IMR-90 (cell line): ENCODE measurements around the gene NUP93. TPM values are rescaled to one million over a fixed set of nuclear protein-coding genes. Genes with fewer than 3 reads are reported as not detected.

Experiments
- ATAC-seq: fragments of 200-7000 bp; cut with Tn5 transposase; 2 replicates; pipeline ENCODE4 v1.9.1; 2020; ENCODE audit warnings: low read depth, mild to moderate bottlenecking, moderate library complexity
- BruUV-seq: library from RNA; stranded (reverse); fragments of 400-500 nt; replicated peaks from 2 replicates; lab custom pipeline; 2021; lab: Mats Ljungman, UMichigan
- CTCF ChIA-PET: fragments of 300-600 bp; formaldehyde crosslinking; extraction: SDS; loops from one replicate; lab custom pipeline; 2021; ENCODE audit warnings: antibody characterized with exemption; lab: Yijun Ruan, JAX
- POLR2A ChIA-PET: fragments of 300-600 bp; sonication (Branson Sonifier 250); formaldehyde crosslinking; loops from one replicate; lab custom pipeline; 2022; ENCODE audit warnings: antibody characterized with exemption; ENCODE audit not compliant: unreplicated experiment; lab: Charles Lee
- DNase-seq: peaks from one replicate; pipeline ENCODE4 v3.0.0; 2013
- H2AFZ ChIP-seq: replicated peaks from 2 replicates; pipeline ENCODE3; 2013; ENCODE audit warnings: low read length, mild to moderate bottlenecking; ENCODE audit not compliant: poor library complexity
- H2AK5ac ChIP-seq: 2 replicates; pipeline ENCODE4 v1.6.1; 2013; ENCODE audit warnings: low read depth, low read length, inconsistent platforms
- H2AK9ac ChIP-seq: replicated peaks from 2 replicates; pipeline ENCODE3; 2013; ENCODE audit warnings: mild to moderate bottlenecking, low read depth, low read length, moderate library complexity; ENCODE audit not compliant: poor library complexity
- H2BK120ac ChIP-seq: 2 replicates; pipeline ENCODE4 v1.6.1; 2013; ENCODE audit warnings: low read depth, low read length, inconsistent platforms
- H2BK15ac ChIP-seq: 3 replicates; pipeline ENCODE4 v1.6.1; 2013; ENCODE audit warnings: low read depth, low read length, inconsistent platforms
- H2BK20ac ChIP-seq: 2 replicates; pipeline ENCODE4 v1.6.1; 2013; ENCODE audit warnings: low read depth, mild to moderate bottlenecking, inconsistent platforms, low read length, moderate library complexity
- H2BK5ac ChIP-seq: 2 replicates; pipeline ENCODE4 v1.6.1; 2013; ENCODE audit warnings: mild to moderate bottlenecking, low read depth, low read length, inconsistent platforms; ENCODE audit not compliant: poor library complexity, severe bottlenecking
- H3K14ac ChIP-seq: replicated peaks from 2 replicates; pipeline ENCODE4 v1.6.1; 2013; ENCODE audit warnings: low read depth, low read length, inconsistent platforms
- H3K18ac ChIP-seq: 2 replicates; pipeline ENCODE4 v1.6.1; 2013; ENCODE audit warnings: low read depth, low read length, control low read depth
- H3K23ac ChIP-seq: 2 replicates; pipeline ENCODE4 v1.6.1; 2013; ENCODE audit warnings: low read depth, low read length, inconsistent platforms
- H3K27ac ChIP-seq: 2 replicates; pipeline ENCODE4 v1.5.1; 2013; ENCODE audit warnings: mild to moderate bottlenecking, control low read depth, low read length; ENCODE audit not compliant: insufficient read depth
- H3K27me3 ChIP-seq: 2 replicates; pipeline ENCODE4 v1.6.1; 2013; ENCODE audit warnings: low read length; ENCODE audit not compliant: control insufficient read depth, insufficient read depth
- H3K36me3 ChIP-seq: 2 replicates; pipeline ENCODE4 v1.6.1; 2013; ENCODE audit warnings: low read length, mixed read lengths; ENCODE audit not compliant: control insufficient read depth, insufficient read depth
- H3K4ac ChIP-seq: 2 replicates; pipeline ENCODE4 v1.6.1; 2013; ENCODE audit warnings: low read depth, low read length, inconsistent platforms
- H3K4me1 ChIP-seq: 2 replicates; pipeline ENCODE4 v1.6.1; 2013; ENCODE audit warnings: low read length, mixed read lengths; ENCODE audit not compliant: control insufficient read depth, insufficient read depth
- H3K4me2 ChIP-seq: 2 replicates; pipeline ENCODE4 v1.6.1; 2013; ENCODE audit warnings: low read depth, mild to moderate bottlenecking, control low read depth, low read length, moderate library complexity
- H3K4me3 ChIP-seq: 2 replicates; pipeline ENCODE4 v1.5.1; 2013; ENCODE audit warnings: low read depth, mild to moderate bottlenecking, control low read depth, low read length, moderate library complexity; ENCODE audit not compliant: insufficient read depth
- H3K56ac ChIP-seq: 2 replicates; pipeline ENCODE4 v1.6.1; 2013; ENCODE audit warnings: low read length, inconsistent platforms; ENCODE audit not compliant: insufficient read depth; ENCODE audit errors: extremely low read depth
- H3K79me1 ChIP-seq, 2 experiments: 2 replicates each; pipeline ENCODE4 v1.6.1; 2013; ENCODE audit warnings: low read length in 2 of 2, inconsistent platforms in 1 of 2, low read depth in 1 of 2
- H3K9ac ChIP-seq: 2 replicates; pipeline ENCODE4 v1.6.1; 2013; ENCODE audit warnings: low read depth, low read length, control low read depth
- H3K9me1 ChIP-seq: 2 replicates; pipeline ENCODE4 v1.6.1; 2013; ENCODE audit warnings: low read length, inconsistent platforms; ENCODE audit not compliant: insufficient read depth
- H3K9me3 ChIP-seq: 2 replicates; pipeline ENCODE4 v1.6.1; 2013; ENCODE audit warnings: low read length; ENCODE audit not compliant: control insufficient read depth, insufficient read depth
- H4K20me1 ChIP-seq: 2 replicates; pipeline ENCODE4 v1.6.1; 2013; ENCODE audit warnings: low read length, inconsistent platforms; ENCODE audit not compliant: insufficient read depth
- H4K5ac ChIP-seq: 2 replicates; pipeline ENCODE4 v1.6.1; 2013; ENCODE audit warnings: mild to moderate bottlenecking, low read depth, low read length, control low read depth
- H4K8ac ChIP-seq, 2 experiments: 2 replicates each; pipeline ENCODE4 v1.6.1; 2013; ENCODE audit warnings: low read depth in 2 of 2, low read length in 2 of 2, control low read depth in 1 of 2, inconsistent platforms in 1 of 2
- H4K91ac ChIP-seq: 2 replicates; pipeline ENCODE4 v1.6.1; 2013; ENCODE audit warnings: low read depth, low read length, inconsistent platforms; ENCODE audit not compliant: insufficient read depth
- CEBPB ChIP-seq: IDR thresholded peaks from 2 replicates; pipeline ENCODE4 v1.6.1; 2012; ENCODE audit warnings: low read depth, low read length, improper control_type of control experiment
- CHD1 ChIP-seq: IDR thresholded peaks from 2 replicates; pipeline ENCODE4 v1.6.1; 2012; ENCODE audit warnings: low read depth, low read length, improper control_type of control experiment
- FOS ChIP-seq: fragments of 150-350 bp; IDR thresholded peaks from 2 replicates; pipeline ENCODE4 v1.6.1; 2016; ENCODE audit warnings: low read depth, low read length
- MAFK ChIP-seq: IDR thresholded peaks from 2 replicates; pipeline ENCODE4 v1.6.1; 2012; ENCODE audit warnings: low read depth, low read length, improper control_type of control experiment
- MAZ ChIP-seq: IDR thresholded peaks from 2 replicates; pipeline ENCODE4 v1.6.1; 2012; ENCODE audit warnings: low read depth, mild to moderate bottlenecking, low read length, improper control_type of control experiment, moderate library complexity, borderline replicate concordance
- MXI1 ChIP-seq: IDR thresholded peaks from 2 replicates; pipeline ENCODE4 v1.6.1; 2012; ENCODE audit warnings: low read depth, mild to moderate bottlenecking, low read length, moderate library complexity, borderline replicate concordance
- NFE2L2 ChIP-seq: fragments of 150-350 bp; IDR thresholded peaks from 2 replicates; pipeline ENCODE4 v1.6.1; 2016; ENCODE audit warnings: low read depth, mild to moderate bottlenecking, low read length
- POLR2A ChIP-seq: IDR thresholded peaks from 2 replicates; pipeline ENCODE4 v1.6.1; 2012; ENCODE audit warnings: mild to moderate bottlenecking, low read depth, low read length
- RAD21 ChIP-seq: IDR thresholded peaks from 2 replicates; pipeline ENCODE4 v1.6.1; 2012; ENCODE audit warnings: low read length, improper control_type of control experiment
- SMC3 ChIP-seq: fragments of 150-350 bp; IDR thresholded peaks from 2 replicates; pipeline ENCODE4 v1.6.1; 2016; ENCODE audit warnings: low read depth, mild to moderate bottlenecking, antibody characterized with exemption, low read length, moderate library complexity
- WGBS, 2 experiments: methylation state at CpG; one replicate each; pipeline versions ENCODE4 v1.1.5 to v1.1.7; 2013; ENCODE audit warnings: missing lambda C conversion rate in 2 of 2; ENCODE audit not compliant: insufficient read length in 1 of 2; ENCODE audit errors: extremely low coverage in 2 of 2; 5-methylcytosine and 5-hydroxymethylcytosine counted together
- dilution Hi-C: fragments of 300-500 bp; cut with HindIII; formaldehyde crosslinking; loops from one replicate; pipeline ENCODE4 v1.14.3; 2018; ENCODE audit warnings: low sequenced_read_pairs; ENCODE audit not compliant: unreplicated experiment
- in situ Hi-C: fragments of 300-500 bp; cut with MboI; formaldehyde crosslinking; loops from 3 replicates; pipeline ENCODE4 v1.14.3; 2019; ENCODE audit warnings: low sequenced_read_pairs, inconsistent platforms, mixed read lengths
- intact Hi-C: fragments of 100-400 bp; cut with micrococcal nuclease; formaldehyde crosslinking; loops from 2 replicates; pipeline ENCODE4 v1.10.0; 2022
- polyA plus RNA-seq, 3 experiments: library from polyadenylated mRNA; depleted of rRNA; stranded (reverse); fragments of >200 nt; gene quantifications; 2 replicates each; pipeline ENCODE4 v1.2.3, GENCODE V29; 2012; ENCODE audit warnings: low replicate concordance in 1 of 3
- total RNA-seq: library from RNA; depleted of rRNA; stranded (reverse); fragments of >200 nt; gene quantifications from 2 replicates; pipeline ENCODE4 v1.2.3, GENCODE V29; 2012
- TF ChIP-seq, protein P1 (sequence below): conservative IDR thresholded peaks from 2 replicates; pipeline ENCODE4 v1.5.1; 2012; ENCODE audit warnings: mild to moderate bottlenecking, low read depth, low read length, improper control_type of control experiment
- TF ChIP-seq, protein P2 (sequence below): fragments of 150-350 bp; IDR thresholded peaks from 2 replicates; pipeline ENCODE4 v1.6.1; 2017; ENCODE audit warnings: mild to moderate bottlenecking, antibody characterized with exemption, low read length, low read depth
- TF ChIP-seq, protein P3 (sequence below): fragments of 150-350 bp; IDR thresholded peaks from 2 replicates; pipeline ENCODE4 v1.6.1; 2016; ENCODE audit warnings: low read depth, mild to moderate bottlenecking, low read length, moderate library complexity, borderline replicate concordance

Gene NUP93
- total and polyA plus RNA-seq, 2 of the 4 experiments (the other 2 are of a cell fraction): 54.6 to 72.6 TPM

GRCh38 chr16:56859636-56860035 is 129.7 kb downstream of the NUP93 start:
- Histone ChIP-seq H3K23ac (no peak overlapping the region), H2BK5ac (no peak overlapping the region), H2BK15ac (no peak overlapping the region), H3K79me1 (no peaks in the 10 kb centered on the region), H4K8ac (no peak overlapping the region), H2BK120ac (no peak overlapping the region), H2AFZ (no peak overlapping the region), H4K20me1 (no peaks in the 10 kb centered on the region), H3K27ac (no peak overlapping the region), H3K36me3 (no peaks in the 10 kb centered on the region), H3K4me1 (no peaks in the 10 kb centered on the region; the same call in 1 of the 2 replicates), H3K14ac (no peak overlapping the region), H2BK20ac (no peak overlapping the region), H3K4ac (no peak overlapping the region), H3K18ac (no peak overlapping the region), H2AK5ac (no peak overlapping the region), H4K91ac (no peak overlapping the region), H3K27me3 (no peaks in the 10 kb centered on the region), H3K9ac (no peak overlapping the region), H3K4me2 (no peak overlapping the region), H3K56ac (no peak overlapping the region), H4K5ac (no peak overlapping the region), H2AK9ac (no peak overlapping the region), H3K9me3 (no peaks in the 10 kb centered on the region), H3K4me3 (no peak overlapping the region), H3K9me1 (peaks cover 5% of the 10 kb centered on the region; the same call in 1 of the 2 replicates)
- intact Hi-C loops (no loop called here), dilution Hi-C loops (no loop called here), in situ Hi-C loops (loop anchor here (10.0 kb wide), 1 partner anchor 185 kb away; no protein-coding TSS in a partner anchor)
- TF ChIP-seq RAD21: no peak
- TF ChIP-seq MAZ: no peak
- no peak for TF ChIP-seq FOS
- TF ChIP-seq MAFK: no peak
- TF ChIP-seq POLR2A: no peak
- TF ChIP-seq SMC3: no peak
- TF ChIP-seq, protein P1, sequence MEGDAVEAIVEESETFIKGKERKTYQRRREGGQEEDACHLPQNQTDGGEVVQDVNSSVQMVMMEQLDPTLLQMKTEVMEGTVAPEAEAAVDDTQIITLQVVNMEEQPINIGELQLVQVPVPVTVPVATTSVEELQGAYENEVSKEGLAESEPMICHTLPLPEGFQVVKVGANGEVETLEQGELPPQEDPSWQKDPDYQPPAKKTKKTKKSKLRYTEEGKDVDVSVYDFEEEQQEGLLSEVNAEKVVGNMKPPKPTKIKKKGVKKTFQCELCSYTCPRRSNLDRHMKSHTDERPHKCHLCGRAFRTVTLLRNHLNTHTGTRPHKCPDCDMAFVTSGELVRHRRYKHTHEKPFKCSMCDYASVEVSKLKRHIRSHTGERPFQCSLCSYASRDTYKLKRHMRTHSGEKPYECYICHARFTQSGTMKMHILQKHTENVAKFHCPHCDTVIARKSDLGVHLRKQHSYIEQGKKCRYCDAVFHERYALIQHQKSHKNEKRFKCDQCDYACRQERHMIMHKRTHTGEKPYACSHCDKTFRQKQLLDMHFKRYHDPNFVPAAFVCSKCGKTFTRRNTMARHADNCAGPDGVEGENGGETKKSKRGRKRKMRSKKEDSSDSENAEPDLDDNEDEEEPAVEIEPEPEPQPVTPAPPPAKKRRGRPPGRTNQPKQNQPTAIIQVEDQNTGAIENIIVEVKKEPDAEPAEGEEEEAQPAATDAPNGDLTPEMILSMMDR: no peak
- TF ChIP-seq NFE2L2: no peak
- no peak for TF ChIP-seq CHD1
- TF ChIP-seq MXI1: no peak
- TF ChIP-seq, protein P2, sequence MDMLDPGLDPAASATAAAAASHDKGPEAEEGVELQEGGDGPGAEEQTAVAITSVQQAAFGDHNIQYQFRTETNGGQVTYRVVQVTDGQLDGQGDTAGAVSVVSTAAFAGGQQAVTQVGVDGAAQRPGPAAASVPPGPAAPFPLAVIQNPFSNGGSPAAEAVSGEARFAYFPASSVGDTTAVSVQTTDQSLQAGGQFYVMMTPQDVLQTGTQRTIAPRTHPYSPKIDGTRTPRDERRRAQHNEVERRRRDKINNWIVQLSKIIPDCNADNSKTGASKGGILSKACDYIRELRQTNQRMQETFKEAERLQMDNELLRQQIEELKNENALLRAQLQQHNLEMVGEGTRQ: no peak
- TF ChIP-seq CEBPB: no peak
- TF ChIP-seq, protein P3, sequence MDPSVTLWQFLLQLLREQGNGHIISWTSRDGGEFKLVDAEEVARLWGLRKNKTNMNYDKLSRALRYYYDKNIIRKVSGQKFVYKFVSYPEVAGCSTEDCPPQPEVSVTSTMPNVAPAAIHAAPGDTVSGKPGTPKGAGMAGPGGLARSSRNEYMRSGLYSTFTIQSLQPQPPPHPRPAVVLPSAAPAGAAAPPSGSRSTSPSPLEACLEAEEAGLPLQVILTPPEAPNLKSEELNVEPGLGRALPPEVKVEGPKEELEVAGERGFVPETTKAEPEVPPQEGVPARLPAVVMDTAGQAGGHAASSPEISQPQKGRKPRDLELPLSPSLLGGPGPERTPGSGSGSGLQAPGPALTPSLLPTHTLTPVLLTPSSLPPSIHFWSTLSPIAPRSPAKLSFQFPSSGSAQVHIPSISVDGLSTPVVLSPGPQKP: no peak
- no peak for ATAC-seq
- BruUV-seq: no TSS peak
- DNase-seq: no peak
- POLR2A ChIA-PET: no interaction called here
- WGBS, 2 experiments: 71% methylated on average over 1 of the region's 2 CpGs; no CpG with 5 or more reads in 1 of the 2 experiments
- CTCF ChIA-PET: interaction anchor here (0.8 to 0.9 kb wide), 2 partner anchors 8 to 9 kb away, joined by 3 to 5 read pairs; no protein-coding TSS in a partner anchor
